HG02943 (cell line): ENCODE results near the gene COBLL1.

Source experiments
- ATAC-seq: cut with Tn5 transposase; IDR thresholded peaks from one replicate; pipeline ENCODE4 v1.9.1; 2021; ENCODE audit warnings: mild to moderate bottlenecking, low read depth, moderate library complexity; ENCODE audit not compliant: unreplicated experiment

COBLL1 gene

DNA sequence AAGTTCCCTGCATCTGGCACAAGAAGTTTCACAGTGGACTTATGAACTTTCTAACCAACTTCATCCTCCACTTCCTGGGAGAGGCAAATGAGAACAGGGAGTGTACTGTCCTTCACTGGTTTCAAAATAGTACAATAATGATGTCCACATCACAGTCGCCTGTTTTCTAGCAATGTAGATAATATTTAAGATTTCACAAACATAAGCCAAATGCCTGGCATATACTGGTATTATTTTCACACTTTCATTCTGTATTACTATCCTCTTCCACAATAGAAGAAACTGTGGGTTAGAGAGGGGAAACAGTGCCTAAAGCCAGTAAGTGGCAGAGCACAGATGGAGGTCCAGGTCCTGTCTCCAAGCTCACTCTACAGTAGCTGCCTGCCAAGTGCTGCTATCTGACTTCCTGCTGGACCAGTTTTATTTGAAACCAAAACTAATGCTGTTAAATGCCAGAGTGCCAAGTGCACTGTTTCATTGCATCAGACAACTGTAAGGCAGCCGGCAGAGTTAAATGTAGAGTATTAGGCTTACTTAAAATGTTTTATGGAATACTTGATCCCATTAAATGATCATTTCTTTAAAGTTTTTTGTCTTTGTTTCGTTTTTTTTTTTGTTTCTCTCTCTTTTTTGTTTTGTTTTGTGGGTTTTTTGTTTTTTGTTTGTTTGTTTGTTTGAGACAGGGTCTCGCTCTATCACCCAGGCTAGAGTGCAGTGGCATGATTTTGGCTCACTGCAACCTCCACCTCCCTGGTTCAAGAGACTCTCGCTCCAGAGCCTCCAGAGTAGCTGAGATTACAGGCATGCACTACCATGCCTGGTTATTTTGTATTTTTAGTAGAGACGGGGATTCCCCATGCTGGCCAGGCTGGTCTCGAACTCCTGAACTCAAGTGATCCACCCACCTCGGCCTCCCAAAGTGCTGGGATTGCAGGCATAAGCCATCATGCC lies 15.1 kb downstream of the COBLL1 start:
- no peak for ATAC-seq

DNA sequence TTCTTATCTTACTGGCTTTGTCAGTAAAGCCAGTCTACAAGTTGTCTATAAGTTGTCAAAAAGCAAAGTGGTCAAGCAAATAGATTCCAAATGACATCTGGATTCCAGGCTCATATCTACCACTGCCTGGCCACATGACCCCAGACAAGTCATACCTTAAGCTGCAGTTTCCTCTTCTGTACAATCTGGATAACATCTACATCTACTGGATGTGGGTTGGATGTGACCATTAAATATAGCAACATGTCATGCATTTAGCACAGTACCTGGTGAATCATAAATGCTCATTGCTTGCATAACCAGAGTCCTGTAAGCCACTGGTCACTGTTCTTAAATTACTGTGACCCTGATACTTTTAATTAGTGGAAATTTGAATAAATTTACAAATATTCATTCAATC lies 16.8 kb downstream of the COBLL1 start:
- ATAC-seq: no peak

DNA sequence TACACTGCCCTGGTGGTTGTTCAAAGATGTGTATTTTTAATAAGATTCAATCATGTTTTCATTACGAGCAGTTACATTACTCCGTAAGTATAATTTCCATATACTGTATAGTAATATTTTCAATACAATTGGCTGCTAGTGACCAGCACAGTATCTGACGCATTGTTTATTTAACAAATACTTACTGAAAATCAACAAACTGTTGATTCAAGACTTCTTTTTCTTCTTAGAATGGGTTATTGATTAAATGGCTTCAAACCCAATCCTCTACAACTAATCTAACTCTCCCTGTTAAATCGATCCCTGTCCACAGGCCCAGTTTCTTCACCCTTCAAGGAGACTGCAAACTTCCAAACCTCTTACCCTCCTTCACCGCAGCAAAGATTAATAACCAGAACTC lies 18.5 kb downstream of the COBLL1 start:
- no peak for ATAC-seq

DNA sequence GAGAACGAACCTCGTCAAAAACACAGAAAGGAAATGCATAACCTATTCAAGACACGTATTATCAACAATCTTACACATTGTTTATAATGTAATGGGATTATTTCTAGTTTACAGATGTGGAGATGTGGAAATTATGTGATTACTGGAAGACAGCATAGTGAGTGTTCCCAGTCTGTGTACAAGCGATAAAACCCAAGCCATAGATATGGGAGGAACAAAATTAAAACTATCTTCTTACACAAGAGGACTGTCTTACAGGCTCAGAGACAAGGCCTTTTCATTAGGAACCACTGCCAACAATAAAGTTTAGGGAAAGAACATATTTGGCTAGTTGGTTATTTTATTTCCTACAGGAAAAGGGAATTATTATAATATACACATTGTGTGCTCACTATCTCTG lies 20.3 kb downstream of the COBLL1 start:
- no peak for ATAC-seq

DNA sequence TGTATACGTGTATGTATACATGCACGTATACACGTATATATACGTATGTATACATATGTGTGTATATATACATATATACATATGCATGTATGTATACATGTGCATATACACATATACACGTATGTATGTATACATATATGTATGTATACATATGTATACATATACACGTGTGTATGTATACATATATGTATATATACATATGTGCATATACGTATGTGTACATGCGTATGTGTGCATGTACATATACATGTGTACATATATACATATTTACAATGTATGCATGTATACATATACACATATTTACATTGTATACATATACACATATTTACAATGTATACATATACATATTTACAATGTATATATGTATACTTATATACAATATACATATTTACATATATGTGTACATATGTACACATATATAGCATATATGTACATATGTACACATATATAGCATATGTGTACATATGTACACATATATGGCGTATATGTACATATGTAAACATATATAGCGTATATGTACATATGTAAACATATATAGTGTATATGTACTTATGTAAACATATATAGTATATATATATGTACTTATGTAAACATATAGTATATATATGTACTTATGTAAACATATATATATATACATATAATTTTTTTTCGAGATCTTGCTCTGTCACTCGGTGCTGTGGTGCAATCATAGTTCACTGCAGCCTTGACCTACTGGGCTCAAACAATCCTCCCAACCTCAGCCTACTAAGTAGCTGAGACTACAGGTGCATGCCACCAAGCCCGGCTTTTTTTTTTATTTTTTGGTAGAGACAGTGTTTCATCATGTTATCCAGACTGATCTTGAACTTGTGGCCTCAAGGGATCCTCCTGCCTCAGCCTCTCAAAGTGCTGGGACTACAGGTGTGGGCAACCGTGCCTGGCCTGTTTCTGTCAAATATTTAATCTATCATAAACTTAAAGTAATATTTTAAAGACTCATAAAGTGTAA lies 23.2 kb downstream of the COBLL1 start:
- ATAC-seq: no peak

DNA sequence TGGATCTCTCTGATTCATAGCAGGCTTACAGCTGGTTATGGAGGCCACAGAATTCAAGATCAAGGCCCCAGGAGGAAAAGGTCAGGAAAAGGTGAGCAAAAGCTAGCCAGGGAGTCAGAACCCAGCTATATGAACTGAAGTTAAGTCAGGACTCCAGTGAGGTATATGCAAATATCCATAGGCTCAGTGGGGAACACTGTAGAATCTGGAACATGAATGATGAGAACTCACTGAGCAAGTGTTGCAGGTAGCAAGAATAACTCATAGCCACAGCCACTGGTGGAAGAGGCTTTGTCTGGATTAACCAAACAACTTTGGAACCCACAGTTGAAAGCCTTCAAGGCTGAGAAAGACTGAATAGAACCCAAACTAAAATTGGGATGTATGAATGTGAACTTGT lies 24.7 kb downstream of the COBLL1 start:
- ATAC-seq: no peak

DNA sequence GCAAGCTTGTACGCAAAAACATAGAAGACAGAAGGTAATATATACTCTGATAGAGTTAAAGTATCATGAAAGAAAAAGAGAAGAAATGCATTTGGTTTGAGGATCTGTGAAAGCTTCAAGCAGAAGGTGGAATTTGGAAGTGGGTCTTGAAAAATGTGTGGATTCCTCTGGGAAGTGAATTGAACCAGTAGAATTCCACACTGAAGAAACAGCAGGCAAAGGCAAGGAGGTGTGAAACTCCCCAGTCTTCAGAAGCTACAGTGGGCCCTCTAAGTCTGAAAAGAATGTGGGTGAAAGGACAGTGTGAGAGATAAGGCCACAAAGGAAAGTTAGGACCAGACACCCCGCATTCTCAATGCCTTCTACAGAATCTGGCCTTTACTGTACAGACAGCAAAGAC lies 25.6 kb downstream of the COBLL1 start:
- no peak for ATAC-seq

DNA sequence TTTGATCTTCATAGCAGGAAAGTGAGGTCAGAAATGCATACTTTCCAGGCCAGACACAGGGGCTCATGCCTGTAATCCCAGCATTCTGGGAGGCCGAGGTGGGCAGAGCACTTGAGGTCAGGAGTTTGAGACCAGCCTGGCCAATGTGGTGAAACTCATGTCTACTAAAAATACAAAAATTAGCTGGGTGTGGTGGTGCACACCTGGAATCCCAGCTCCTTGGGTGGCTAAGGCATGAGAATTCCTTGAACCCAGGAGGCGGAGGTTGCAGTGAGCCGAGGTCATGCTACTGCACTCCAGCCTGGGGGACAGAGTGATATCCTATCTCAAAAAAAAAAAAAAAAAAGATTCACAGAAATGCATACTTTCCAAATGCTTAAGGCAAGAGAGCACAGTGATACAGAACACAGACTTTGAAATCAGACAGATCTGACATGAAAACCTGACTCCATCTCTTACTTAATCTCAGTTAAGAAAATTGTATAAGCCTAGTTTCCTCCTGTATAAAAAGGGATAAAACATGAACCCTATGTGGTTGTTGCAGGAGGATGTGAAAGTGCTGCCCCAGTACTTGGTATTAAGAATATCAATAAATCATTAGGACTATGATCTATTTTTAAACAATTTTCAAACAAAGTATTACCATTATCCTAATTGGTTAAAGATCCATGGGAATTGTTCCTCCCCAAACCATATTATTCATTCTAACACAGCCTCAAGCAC lies 26.4 kb downstream of the COBLL1 start:
- ATAC-seq: no peak

DNA sequence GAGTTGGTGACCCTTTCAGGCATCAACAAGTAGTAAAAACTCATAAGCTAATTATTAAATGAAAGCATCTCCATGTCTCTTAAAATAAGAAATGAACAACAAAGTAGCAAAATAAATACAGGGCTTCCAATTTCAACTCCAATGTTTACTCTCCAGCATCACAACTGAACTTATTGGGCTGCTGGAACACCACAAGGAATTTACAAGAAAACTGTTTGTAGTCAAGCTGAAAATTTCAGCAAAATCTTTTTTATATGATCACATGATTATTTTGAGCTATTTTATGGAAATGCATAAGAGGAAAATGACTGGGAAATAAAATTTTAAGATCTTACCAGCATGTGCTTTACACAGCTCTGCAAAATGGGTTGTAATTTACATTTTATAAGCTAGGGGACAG lies 28.1 kb downstream of the COBLL1 start:
- ATAC-seq: no peak

DNA sequence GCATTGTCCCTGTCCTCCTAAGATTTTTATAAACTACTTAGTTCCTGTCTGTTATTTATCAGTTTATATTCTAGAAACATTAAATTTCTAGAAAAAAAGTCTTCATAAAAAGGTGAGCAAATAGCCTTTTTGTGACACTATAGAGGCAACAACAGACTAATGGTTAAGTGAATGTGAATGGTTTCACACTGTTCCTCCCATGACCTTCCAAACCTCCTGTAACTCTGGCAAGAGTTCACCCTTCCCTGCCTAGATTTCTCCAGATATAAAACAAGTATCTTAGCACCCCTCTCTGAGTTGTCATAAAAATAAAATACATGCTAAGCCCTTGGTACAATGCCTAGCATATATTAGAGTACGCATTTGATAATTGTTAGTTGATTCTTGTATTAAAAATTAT lies 29.2 kb downstream of the COBLL1 start:
- ATAC-seq: no peak

DNA sequence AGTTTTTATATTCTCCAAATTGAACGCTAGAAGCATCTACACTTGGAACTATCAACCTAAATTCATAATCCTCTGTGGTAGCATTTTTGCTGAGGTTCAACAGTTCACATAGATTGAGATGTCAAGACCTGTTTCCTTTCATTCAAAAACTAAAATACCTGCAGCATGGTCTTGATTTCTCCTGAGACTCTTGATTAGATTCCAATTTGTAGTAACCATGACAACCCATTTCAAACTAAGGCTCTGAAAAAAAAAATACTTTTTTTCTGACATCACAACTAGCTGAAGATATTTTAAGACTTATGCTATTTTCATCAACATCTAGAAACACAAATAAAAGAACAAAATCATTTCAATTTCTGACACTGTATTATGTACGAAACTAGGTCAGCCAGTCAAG lies 29.8 kb downstream of the COBLL1 start:
- ATAC-seq: no peak

DNA sequence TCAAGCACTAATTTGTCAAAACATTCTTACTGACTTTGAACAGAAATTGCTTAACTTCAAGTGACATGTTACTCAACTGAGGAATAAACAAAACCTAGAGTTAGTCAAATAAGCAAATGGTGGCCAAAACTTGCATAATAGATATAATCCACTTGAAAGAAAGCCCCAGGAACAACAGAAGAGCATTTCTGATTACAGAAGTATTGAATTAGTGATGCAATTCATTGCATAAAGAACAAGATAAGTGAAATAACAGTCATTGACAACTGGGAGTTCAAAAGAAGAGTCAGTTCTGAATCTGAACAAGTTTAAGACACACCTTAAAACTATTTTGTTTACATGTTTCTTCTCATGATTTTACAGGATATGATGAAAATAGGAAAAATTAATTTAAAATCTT lies 30.8 kb downstream of the COBLL1 start:
- no peak for ATAC-seq

DNA sequence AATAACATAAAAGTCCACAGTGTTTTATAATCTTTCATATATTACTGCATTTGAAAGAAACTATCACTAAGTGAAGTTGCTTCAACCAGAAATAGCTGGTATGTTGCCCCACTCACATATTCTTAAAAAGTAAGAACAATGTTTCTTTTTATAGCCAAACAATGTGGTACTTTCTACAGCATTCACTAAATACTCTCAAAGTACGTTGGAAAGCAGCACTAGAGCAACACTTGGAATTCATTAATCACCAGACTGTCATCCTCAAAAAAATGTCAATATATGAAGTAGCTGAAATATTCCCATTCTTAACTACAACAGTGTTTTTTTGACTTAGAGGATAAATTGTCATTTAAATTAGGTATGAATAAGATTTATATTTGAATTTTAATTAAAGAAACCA lies 32.8 kb downstream of the COBLL1 start:
- ATAC-seq: no peak

DNA sequence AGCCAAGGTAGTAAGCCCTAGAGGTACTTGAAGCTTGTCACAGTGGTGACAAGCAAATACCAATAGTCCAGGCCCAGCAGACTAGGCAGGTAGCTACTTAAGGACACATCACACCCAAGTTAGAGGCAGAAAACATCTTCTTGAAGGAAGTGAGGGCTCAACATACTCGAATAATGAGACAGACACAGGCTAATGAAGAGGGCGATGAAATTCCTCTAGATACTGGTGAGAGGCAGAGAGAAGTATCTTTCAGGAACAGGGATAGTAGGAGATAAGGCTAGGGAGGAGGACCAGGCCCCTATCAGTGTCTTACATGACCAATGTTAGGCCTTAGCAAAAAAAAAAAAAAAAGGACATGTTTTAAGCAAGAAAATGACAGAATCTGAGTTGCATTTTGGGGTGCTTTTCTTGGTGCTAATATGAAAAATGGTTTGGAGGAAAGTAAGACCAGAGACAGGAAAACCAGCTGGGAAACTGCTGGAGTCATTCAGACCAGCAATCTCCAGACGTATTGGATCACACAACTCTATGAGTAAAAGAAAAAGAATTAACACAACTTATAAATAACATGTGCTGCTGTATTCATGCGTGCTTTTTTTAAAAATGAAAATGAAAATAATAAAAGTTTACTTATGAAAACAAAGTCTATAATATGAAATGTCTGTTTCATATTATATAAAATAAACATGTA lies 37.7 kb downstream of the COBLL1 start:
- no peak for ATAC-seq

DNA sequence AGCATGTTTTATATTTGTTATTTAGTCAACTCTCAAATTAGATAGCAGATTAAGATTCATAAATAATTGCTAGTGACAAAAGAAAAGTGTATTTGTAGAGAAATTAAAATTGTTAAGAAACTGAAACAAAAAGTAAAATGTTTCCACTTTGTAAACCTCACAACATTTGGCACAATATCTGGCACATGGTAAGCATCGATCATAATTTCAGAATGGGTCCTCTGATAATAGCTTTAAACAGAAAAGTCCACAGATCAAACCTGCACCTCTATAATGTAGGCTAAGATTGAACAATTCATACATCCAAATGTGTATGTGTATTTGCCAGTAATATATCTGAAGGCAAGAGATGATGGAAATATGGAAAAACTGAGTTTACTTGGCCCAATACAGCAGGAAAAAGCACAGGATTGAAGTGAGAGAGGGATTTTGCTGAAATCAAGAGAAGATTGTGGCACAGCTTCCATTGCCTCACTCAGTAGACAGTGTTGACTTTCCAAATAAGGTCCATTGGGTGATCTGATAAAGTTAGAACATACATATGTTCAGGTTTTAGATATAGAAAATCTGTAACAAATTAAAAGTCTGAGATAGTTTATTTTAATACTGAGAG lies 39.4 kb downstream of the COBLL1 start:
- ATAC-seq: no peak

DNA sequence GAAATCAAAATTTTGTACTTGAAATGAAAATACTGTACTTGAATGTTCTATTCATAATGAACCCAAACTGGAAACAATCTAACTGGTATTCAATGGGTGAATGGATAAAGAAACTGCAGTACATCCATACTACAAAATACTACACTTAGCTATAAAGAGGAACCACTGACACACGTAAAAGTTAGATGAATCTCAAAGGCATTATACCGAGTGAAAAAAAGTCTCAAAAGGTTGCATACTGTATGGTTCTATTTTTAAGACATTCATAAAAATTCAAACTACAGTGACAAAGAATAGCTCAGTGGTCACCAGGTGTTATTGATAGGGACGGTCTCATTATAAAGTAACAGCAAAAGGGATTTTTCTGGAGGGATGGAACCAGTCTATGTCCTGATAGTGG lies 41.1 kb downstream of the COBLL1 start:
- no peak for ATAC-seq

DNA sequence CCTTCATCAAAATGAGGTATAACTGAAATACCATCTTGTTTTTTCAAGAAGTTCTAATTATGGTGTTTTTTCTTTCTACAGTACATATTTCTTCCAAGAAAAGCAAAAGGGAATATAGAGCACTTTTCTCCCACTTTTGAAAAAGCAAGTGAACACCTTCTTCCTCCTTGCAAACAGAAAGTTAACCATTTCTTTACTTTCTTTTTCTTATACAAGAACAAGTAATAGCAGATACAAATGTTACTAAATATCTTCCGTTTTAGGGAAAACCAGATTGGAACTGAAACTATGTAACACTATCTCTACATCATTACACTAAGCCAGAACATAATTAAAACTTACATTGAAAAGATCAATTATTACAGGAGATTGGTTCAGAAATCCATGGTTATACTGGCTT lies 44.0 kb downstream of the COBLL1 start:
- ATAC-seq: no peak

DNA sequence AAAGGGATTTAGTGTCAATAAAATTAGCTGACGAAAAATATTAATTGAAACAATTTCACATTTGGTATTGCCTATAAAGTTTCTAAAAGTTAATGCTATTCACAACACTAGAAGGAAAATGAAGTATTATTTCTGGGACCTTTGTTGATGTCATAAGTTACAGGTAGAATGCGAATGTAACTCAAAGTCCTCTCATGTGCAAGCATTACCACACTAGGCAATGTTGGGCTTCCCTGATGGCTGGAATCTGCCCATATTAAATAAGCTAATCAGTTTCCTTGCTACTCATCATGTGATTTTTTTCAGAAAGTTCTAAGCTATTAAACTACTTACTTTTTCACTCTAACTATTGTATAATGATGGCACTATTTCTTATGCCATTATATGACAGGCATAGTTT lies 44.6 kb downstream of the COBLL1 start:
- no peak for ATAC-seq

DNA sequence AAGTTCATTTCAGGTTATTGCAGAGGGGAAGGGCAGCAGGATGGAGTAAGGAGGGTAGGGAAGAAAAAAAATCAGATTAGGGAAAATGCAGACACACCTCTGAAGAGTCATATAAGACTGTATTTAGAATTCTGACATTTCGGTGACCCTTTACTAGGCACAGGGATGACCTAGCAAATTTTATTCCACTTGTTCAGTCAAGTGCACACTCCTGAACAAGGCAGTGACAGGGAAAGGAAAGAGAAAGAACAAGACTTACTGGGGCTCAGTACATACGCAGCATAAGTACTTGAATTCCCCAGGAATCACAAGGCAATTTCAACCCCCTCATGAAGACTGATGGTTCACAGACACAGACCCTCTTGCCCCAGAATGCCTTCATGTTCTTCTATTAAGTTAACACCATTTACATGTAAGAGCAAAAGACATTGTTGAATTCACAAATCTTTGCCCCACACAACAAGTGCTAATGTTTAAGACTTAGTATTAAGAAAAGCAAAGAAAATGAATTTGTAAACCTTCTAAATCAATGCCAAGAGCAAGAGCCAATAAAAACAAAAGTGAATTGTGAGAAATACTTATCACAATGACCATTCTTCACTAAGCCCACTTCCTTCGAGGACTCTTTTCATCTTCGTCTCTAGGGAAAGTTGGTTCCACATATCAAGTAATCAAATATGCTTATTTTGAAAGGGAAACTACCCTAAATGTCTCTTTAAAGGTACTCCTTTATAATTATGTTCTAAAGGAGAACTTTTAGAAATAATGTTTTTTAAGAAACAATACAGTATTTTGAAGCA lies 47.0 kb downstream of the COBLL1 start:
- no peak for ATAC-seq
